Epithelial cell of esophagus (primary cell): Measurements from ENCODE around the gene WDPCP.

Experiments
- DNase-seq: peaks from one replicate; pipeline ENCODE4 v3.0.0; 2010; ENCODE audit warnings: low read depth
- H3K4me3 ChIP-seq: 2 replicates; pipeline ENCODE4 v1.5.1; 2011; ENCODE audit warnings: mild to moderate bottlenecking, low read length, control low read depth
- CTCF ChIP-seq: IDR thresholded peaks from 2 replicates; pipeline ENCODE4 v1.5.1; 2011; ENCODE audit warnings: low read depth, mild to moderate bottlenecking, low read length, control low read depth, inconsistent platforms; ENCODE audit not compliant: insufficient read depth; ENCODE audit errors: missing control alignments

The WDPCP gene

GRCh38 chr2:63435070-63435469 is 153.2 kb downstream of the WDPCP start:
- no peak for TF ChIP-seq CTCF
- H3K4me3 ChIP-seq, result no peak overlapping the region
- no peak for DNase-seq

- DNase-seq, result no peak
- TF ChIP-seq CTCF, result no peak
- H3K4me3 ChIP-seq, result no peak overlapping the region
Measured at GRCh38 chr2:63434024-63435001, 154.0 kb downstream of the WDPCP start.

- H3K4me3 ChIP-seq, result no peak overlapping the region
- no peak for TF ChIP-seq CTCF
- DNase-seq, result peak; percentile 9
Measured at GRCh38 chr2:63432373-63432772, 155.9 kb downstream of the WDPCP start.

GRCh38 chr2:63425606-63426005 is 162.7 kb downstream of the WDPCP start:
- no peak for TF ChIP-seq CTCF
- no peak overlapping the region for H3K4me3 ChIP-seq
- DNase-seq, result no peak

GRCh38 chr2:63425079-63425416 is 163.2 kb downstream of the WDPCP start:
- H3K4me3 ChIP-seq, result no peak overlapping the region
- TF ChIP-seq CTCF, result no peak
- DNase-seq, result no peak

DNA sequence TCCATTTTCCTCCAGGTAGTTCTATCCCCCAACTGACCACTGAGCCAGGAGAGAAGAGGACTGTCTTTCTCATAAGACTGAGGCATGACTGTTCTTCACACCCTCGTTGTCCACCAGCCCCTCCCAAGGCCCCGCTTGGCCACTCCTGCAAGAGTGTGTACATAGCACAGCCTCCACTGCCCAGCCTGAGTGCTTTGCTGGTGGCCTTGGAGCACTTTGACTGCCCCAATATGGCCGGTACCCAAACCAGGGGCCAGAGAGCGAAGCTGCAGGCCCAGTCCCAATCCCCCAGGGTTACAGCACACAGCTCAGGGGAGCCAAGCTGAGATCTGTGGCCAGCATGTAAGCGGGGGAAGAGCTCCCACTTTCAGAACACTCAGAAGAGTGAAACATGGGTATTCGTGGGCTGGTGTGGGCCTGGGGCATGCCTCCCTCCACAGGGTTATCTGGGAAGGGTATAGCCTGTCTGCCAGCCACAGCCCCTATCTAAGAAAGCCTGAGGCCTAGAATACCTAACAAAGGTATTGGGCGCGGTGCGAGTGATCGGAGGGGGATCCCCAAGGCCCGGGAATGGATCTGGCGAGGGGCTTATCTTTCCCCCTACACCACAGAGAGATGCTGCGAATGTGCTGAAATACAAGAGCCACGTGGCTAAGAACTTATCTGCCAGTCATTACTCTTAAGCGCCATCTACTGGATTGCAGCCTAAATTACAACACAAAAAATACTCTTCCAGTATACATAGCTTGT is 163.8 kb downstream of the WDPCP start:
- TF ChIP-seq CTCF, result peak; percentile 79
- DNase-seq, result peak; percentile 74
- no peak overlapping the region for H3K4me3 ChIP-seq

GRCh38 chr2:63422556-63422955 is 165.7 kb downstream of the WDPCP start:
- no peak for TF ChIP-seq CTCF
- DNase-seq, result no peak
- H3K4me3 ChIP-seq, result no peak overlapping the region
